Right lobe of liver (tissue), 6 donors: ENCODE data around the gene MAFF. TPM values are rescaled to one million over a fixed set of nuclear protein-coding genes. Genes with fewer than 3 reads are reported as not detected.

Experiments
- ATAC-seq, 4 donors: fragments of 200-7000 bp; cut with Tn5 transposase; one replicate each; pipeline ENCODE4 v1.9.1; 2020; ENCODE audit warnings: mild to moderate bottlenecking in 4 of 4, moderate library complexity in 4 of 4
- DNase-seq, 3 donors: peaks; one replicate each; pipeline ENCODE4 v3.0.0-alpha.2; 2020
- H3K27ac ChIP-seq, 3 donors: fragments of 200-600 bp; one replicate each; pipeline ENCODE4 v1.8.0; 2022
- H3K27me3 ChIP-seq, 2 donors: fragments of 200-600 bp; one replicate each; pipeline ENCODE4 v1.8.0; 2022
- H3K36me3 ChIP-seq, 4 donors: fragments of 200-600 bp; sonication (generic) in 1 of 4; one replicate each; pipeline versions ENCODE4 v1.5.1 to v1.8.0; 2017 to 2022; ENCODE audit warnings: control low read depth in 1 of 4
- H3K4me1 ChIP-seq, 4 donors: fragments of 200-600 bp; sonication (generic) in 1 of 4; one replicate each; pipeline versions ENCODE4 v1.5.1 to v1.8.0; 2017 to 2022; ENCODE audit warnings: control low read depth in 1 of 4
- H3K4me3 ChIP-seq, 3 donors: fragments of 200-600 bp; one replicate each; pipeline ENCODE4 v1.8.0; 2022
- H3K9me3 ChIP-seq, 4 donors: fragments of 200-600 bp; sonication (generic) in 1 of 4; one replicate each; pipeline versions ENCODE4 v1.5.1 to v1.8.0; 2017 to 2022; ENCODE audit warnings: control low read depth in 1 of 4
- CTCF ChIP-seq, 4 donors: fragments of 200-600 bp in 3 of 4; fragments of 450-650 bp in 1 of 4; IDR thresholded peaks; one replicate each; pipeline versions ENCODE4 v1.5.1 to v1.8.0; 2016 to 2022; ENCODE audit warnings: antibody characterized with exemption in 4 of 4, mild to moderate bottlenecking in 2 of 4
- POLR2A ChIP-seq: fragments of 450-650 bp; IDR thresholded peaks from one replicate; pipeline ENCODE4 v1.6.1; 2017; ENCODE audit warnings: antibody characterized with exemption, mild to moderate bottlenecking
- WGBS: methylation state at CpG from one replicate; pipeline ENCODE4 v1.1.6; 2018; ENCODE audit warnings: low coverage, low lambda C conversion rate; ENCODE audit not compliant: insufficient coverage; ENCODE audit errors: missing lambda C conversion rate; 5-methylcytosine and 5-hydroxymethylcytosine counted together
- intact Hi-C, 2 donors: fragments of 100-400 bp; cut with DNase I; formaldehyde crosslinking; loops; one replicate each; pipeline versions ENCODE4 v1.11.2 to v1.14.1; 2022
- total RNA-seq, 6 experiments: library from RNA; depleted of rRNA in 2 of 6; stranded (reverse); fragments of >200 nt in 2 of 6; fragmentation: NEBNext Ultra II Directional in 3 of 6; extraction: Animal tissue kit (Norgen Biotek cat#: 25700) in 3 of 6; gene quantifications; one replicate each; pipeline versions ENCODE4 v1.1.0 to v1.2.4, GENCODE V29; 2016 to 2023
- donor health status: DM: no; HTN: yes; CAD: no.
- donor health status: DM: no; HTN: no; CAD: no.
- donor health status: DM: no; HTN: no; CAD: no.
- donor health status: DM: no; HTN: yes; CAD: no.
- donor health status: DM: no; HTN: yes; CAD: no.

MAFF gene
- total RNA-seq, 6 experiments from 2014 or later, result 2.6 to 30.6 (median 11.0) TPM

- no peak for TF ChIP-seq CTCF (IDR thresholded peaks at IDR 0.05)
- no peak for TF ChIP-seq POLR2A
- intact Hi-C loops, result no loop called here
- Histone ChIP-seq H3K27me3 (no peaks in the 10 kb centered on the region), H3K4me1 (no peaks in the 10 kb centered on the region), H3K4me3 (no peak overlapping the region), H3K27ac (no peak overlapping the region), H3K9me3 (no peaks in the 10 kb centered on the region), H3K36me3 (no peaks in the 10 kb centered on the region)
- DNase-seq (no peak), ATAC-seq (no peak)
- WGBS, result 55% methylated on average over 4 of the region's 10 CpGs
Measured at GRCh38 chr22:38199826-38200559, 1.8 kb upstream of the MAFF start.

GRCh38 chr22:38201371-38201710, 453 bp upstream of the MAFF start:
- no peak for ATAC-seq
- no peaks in the 10 kb centered on the region for H3K4me1 ChIP-seq
- DNase-seq, result no peak
- H3K4me3 ChIP-seq, result peak overlapping the region in 1 of 3 donors; percentile 74
- intact Hi-C loops, result no loop called here
- no peaks in the 10 kb centered on the region for H3K27me3 ChIP-seq
- TF ChIP-seq POLR2A, result no peak
- 12% methylated on average over 7 of the region's 8 CpGs for WGBS
- H3K9me3 ChIP-seq, result no peaks in the 10 kb centered on the region
- H3K36me3 ChIP-seq, result no peaks in the 10 kb centered on the region
- H3K27ac ChIP-seq, result peak overlapping the region; percentile 98 to 100 (median 99)

- WGBS, result 0% methylated on average over 10 of the region's 74 CpGs
- ATAC-seq (peak; percentile 62 to 78 (median 71)), DNase-seq (peak; percentile 92 to 95 (median 94))
- Histone ChIP-seq H3K36me3 (no peaks in the 10 kb centered on the region), H3K27me3 (no peaks in the 10 kb centered on the region), H3K4me1 (no peaks in the 10 kb centered on the region), H3K9me3 (no peaks in the 10 kb centered on the region), H3K27ac (peak overlapping the region; percentile 98 to 100 (median 99)), H3K4me3 (peak overlapping the region; percentile 60 to 93 (median 74))
- intact Hi-C loops, result no loop called here
- TF ChIP-seq POLR2A (no peak), CTCF (IDR thresholded peaks at IDR 0.05) (peak; percentile 10 to 31 (median 19))
Measured at GRCh38 chr22:38202437-38203089, 769 bp downstream of the MAFF start.

GRCh38 chr22:38203090-38203810, 1.5 kb downstream of the MAFF start:
- no peak for TF ChIP-seq CTCF (IDR thresholded peaks at IDR 0.05)
- peak; percentile 26 for TF ChIP-seq POLR2A
- H3K4me1 ChIP-seq, result no peaks in the 10 kb centered on the region
- intact Hi-C loops, result no loop called here
- H3K4me3 ChIP-seq, result peak overlapping the region; percentile 60 to 93 (median 74)
- H3K9me3 ChIP-seq, result no peaks in the 10 kb centered on the region
- peak; percentile 71 to 83 (median 76) for DNase-seq
- no peaks in the 10 kb centered on the region for H3K27me3 ChIP-seq
- peak; percentile 37 to 62 (median 50) for ATAC-seq
- no peaks in the 10 kb centered on the region for H3K36me3 ChIP-seq
- 5% methylated on average over 8 of the region's 19 CpGs for WGBS
- H3K27ac ChIP-seq, result peak overlapping the region; percentile 98 to 100 (median 99)
